Esophagus muscularis mucosa (tissue), 4 donors: ENCODE data around the gene TAF3.

Experiments
- CTCF ChIP-seq, 3 experiments: fragments of 200-600 bp in 2 of 3; fragments of 450-650 bp in 1 of 3; sonication (generic) in 2 of 3; IDR thresholded peaks; one replicate each; pipeline ENCODE4 v1.5.1; 2017 to 2019; ENCODE audit warnings: antibody characterized with exemption in 3 of 3, mild to moderate bottlenecking in 2 of 3, moderate library complexity in 1 of 3
- EP300 ChIP-seq: sonication (generic); formaldehyde crosslinking; IDR thresholded peaks from one replicate; pipeline ENCODE4 v1.6.1; 2017; ENCODE audit warnings: antibody characterized with exemption
- POLR2A ChIP-seq: fragments of 450-650 bp; IDR thresholded peaks from one replicate; pipeline ENCODE4 v1.6.1; 2017; ENCODE audit warnings: antibody characterized with exemption, moderate library complexity, mild to moderate bottlenecking, low read depth
- POLR2AphosphoS5 ChIP-seq, 2 donors: sonication (generic); formaldehyde crosslinking; IDR thresholded peaks; one replicate each; pipeline ENCODE4 v1.6.1; 2017; ENCODE audit warnings: antibody characterized with exemption in 2 of 2

GRCh38 chr10:7866176-7866575, 47.9 kb downstream of the TAF3 start:
- TF ChIP-seq CTCF (IDR thresholded peaks at IDR 0.05) = no peak
- no peak for TF ChIP-seq EP300
- no peak for TF ChIP-seq POLR2A
- TF ChIP-seq POLR2AphosphoS5 (IDR thresholded peaks at IDR 0.05) = no peak
